K562 treated with DMSO at 1 percent for 24 hours (cell line): Measurements from ENCODE around the gene DENND1A. TPM values are rescaled to one million over a fixed set of nuclear protein-coding genes. Genes with fewer than 3 reads are reported as not detected.

Experiments used
- total RNA-seq: library from RNA; unstranded; fragments of 300-600 nt; gene quantifications from 2 replicates; pipeline ENCODE4 v1.2.3, GENCODE V29; 2022; ENCODE audit warnings: low read depth; ENCODE audit not compliant: insufficient read depth

Gene DENND1A
- total RNA-seq = 9.9 and 11.3 TPM in 2 replicates

DNA sequence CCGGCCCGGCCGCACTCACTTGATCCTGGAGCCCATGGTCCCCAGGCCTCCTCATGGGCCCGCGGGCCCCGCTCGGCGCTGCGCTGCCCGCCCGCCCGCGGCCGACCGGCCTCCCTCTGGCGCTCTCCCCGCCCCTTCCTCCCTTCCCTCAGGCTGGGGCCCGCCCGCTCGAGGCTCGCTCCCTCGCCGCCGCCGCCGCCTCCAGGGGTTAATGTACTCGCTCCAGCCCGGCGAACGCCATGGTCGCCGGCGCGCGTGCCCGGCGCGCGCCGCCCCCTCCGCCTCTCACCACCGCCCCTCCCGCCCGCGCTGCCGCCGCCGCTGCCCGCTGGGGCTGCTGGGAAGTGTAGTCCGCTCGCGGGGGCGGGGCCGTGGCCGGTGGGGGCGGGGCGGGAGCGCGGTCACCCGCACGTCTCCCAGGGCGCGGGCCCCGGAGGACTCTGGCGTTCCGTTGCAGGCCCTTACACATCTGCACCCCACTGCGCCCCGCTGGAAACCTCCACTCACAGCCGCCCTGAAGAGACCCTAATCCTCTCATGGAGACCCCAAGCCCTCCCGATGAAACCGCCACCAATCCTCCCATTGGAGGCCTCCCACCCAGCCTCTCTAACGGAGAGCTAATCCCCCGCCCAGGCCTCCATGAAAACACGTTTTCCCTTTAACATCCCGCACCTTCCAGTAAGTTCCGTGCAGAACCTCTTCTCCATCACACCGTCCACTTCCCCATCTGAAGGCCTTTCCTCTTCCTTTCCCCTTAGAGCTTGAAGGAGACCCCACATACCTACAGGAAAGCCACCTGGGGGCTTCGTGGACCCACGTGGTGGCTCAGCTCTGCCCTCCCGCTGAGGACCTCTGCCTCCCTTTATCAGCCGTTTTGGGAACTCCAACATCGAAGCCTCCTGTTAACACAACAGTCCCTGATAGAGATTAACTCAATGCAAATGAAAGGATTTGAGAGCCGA lies at the start of gene DENND1A:
Gene DENND1A, minus strand, starts transcription at position 257 of the 962 bp plus-strand sequence. Its CDS starts 221 bp downstream, at position 36.

DNA sequence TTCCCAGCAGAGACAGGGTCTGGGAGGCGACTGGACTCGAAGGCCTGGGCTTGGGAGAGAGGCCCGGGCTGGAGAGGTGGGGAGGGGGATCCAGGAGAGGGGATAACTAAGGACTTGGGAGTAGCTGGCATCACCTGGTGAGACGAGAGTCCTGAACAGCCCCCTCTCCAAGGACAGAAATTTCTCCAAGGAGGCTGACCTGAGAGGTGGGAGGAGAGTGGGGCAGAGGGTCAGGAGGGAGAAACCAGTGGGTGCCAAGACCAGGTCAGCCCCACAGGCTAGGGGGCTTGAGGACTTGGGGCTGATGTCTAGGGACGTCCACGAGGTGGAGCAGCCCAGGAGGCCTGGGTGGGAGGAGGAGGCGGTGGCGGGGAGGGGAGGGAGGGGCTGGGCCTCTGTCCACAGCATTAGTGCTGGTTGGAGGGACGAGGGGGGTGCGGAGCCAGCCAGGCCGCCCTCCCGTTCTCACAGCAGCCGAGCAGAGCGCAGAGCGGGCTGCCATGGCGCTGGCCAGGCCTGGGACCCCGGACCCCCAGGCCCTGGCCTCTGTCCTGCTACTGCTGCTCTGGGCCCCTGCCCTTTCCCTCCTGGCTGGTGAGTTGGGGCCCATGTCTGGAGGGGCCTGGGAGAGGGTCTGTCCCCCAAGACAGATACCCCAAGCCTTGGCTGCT lies 574.0 kb downstream of the DENND1A start, which contains the start of gene CRB2:
Gene CRB2, plus strand, starts transcription at position 437 of the 671 bp plus-strand sequence. Its CDS starts 64 bp downstream, at position 501.

Other genes with a start within 250 kb of the DENND1A start
- gene LHX2, start 81.6 kb upstream of the DENND1A start, total RNA-seq = 1.4 TPM in 1 of 2 replicates, not detected in the other